B cell (primary cell): ENCODE results near the gene PPP1R2.

Experiments used
- CTCF ChIP-seq: fragments of 200-600 bp; IDR thresholded peaks from one replicate; pipeline ENCODE4 v1.8.0; 2022; ENCODE audit warnings: antibody characterized with exemption, mild to moderate bottlenecking
- EZH2 ChIP-seq: IDR thresholded peaks from 2 replicates; pipeline ENCODE4 v1.6.1; 2012; ENCODE audit warnings: borderline replicate concordance, low read depth, mild to moderate bottlenecking, moderate library complexity, low read length; ENCODE audit not compliant: insufficient read depth, poor library complexity, severe bottlenecking

- TF ChIP-seq CTCF (no peak), EZH2 (no peak)
These were observed 5.1 kb downstream of the PPP1R2 start for GRCh38 chr3:195537995-195538394.
